HepG2 (cell line): Measurements from ENCODE around the gene ELAVL3. TPM values are rescaled to one million over a fixed set of nuclear protein-coding genes. Genes with fewer than 3 reads are reported as not detected.
"Not testable (repeated sequence)": the region's sequence is repeated elsewhere in the genome, so short reads cannot be mapped to it uniquely, and the experiment has no call there.

Experiments
- ATAC-seq: fragments of 200-7000 bp; cut with Tn5 transposase; 3 replicates; pipeline ENCODE4 v1.9.1; 2020; ENCODE audit warnings: mild to moderate bottlenecking, moderate library complexity
- BruUV-seq: library from RNA; stranded (reverse); fragments of 400-500 nt; replicated peaks from 2 replicates; lab custom pipeline; 2021; lab: Mats Ljungman, UMichigan
- CTCF ChIA-PET: fragments of 300-600 bp; formaldehyde crosslinking; extraction: SDS; loops from one replicate; lab custom pipeline; 2021; ENCODE audit warnings: low total read pairs, inconsistent platforms, low intra/inter-chr PET ratio; lab: Yijun Ruan, JAX
- POLR2A ChIA-PET: fragments of 350-600 bp; sonication (Branson Sonifier 250); formaldehyde crosslinking; loops from one replicate; lab custom pipeline; 2020; ENCODE audit warnings: antibody characterized with exemption, inconsistent platforms; lab: Yijun Ruan, JAX
- DNase-seq: peaks from one replicate; pipeline ENCODE4 v3.0.0-alpha.2; 2015; ENCODE audit warnings: low spot score
- FAIRE-seq: peaks from 3 replicates; lab custom pipeline; 2011; peaks lifted over from hg19 to GRCh38; lab: Jason Lieb, UNC
- H2AFZ ChIP-seq: one replicate; pipeline ENCODE4 v1.6.1; 2011; ENCODE audit warnings: low read length, inconsistent platforms
- H3K27ac ChIP-seq: fragments of 300-600 bp; 3 replicates; pipeline ENCODE4 v1.8.0; 2011; ENCODE audit warnings: mixed run types, mild to moderate bottlenecking, mixed read lengths, low read length, inconsistent platforms; ENCODE audit not compliant: insufficient read depth; ENCODE audit errors: extremely low read length
- H3K27me3 ChIP-seq, 2 experiments: fragments of 200-600 bp in 1 of 2; 2 replicates in 1 of 2; 3 replicates in 1 of 2; pipeline versions ENCODE4 v1.6.0 to v1.8.0; 2011; ENCODE audit warnings: low read length in 2 of 2, mild to moderate bottlenecking in 2 of 2, moderate library complexity in 2 of 2, inconsistent platforms in 1 of 2; ENCODE audit not compliant: insufficient read depth in 2 of 2, control insufficient read depth in 1 of 2
- H3K36me3 ChIP-seq, 2 experiments: fragments of 200-600 bp in 1 of 2; replicated peaks in 1 of 2; 2 replicates in 1 of 2; 3 replicates in 1 of 2; pipeline versions ENCODE4 v1.5.1 to v1.8.0; 2011; ENCODE audit warnings: low read length in 2 of 2, inconsistent platforms in 1 of 2; ENCODE audit not compliant: insufficient read depth in 2 of 2, control insufficient read depth in 1 of 2
- H3K4me1 ChIP-seq: 2 replicates; pipeline ENCODE4 v1.5.1; 2012; ENCODE audit warnings: low read length, inconsistent platforms; ENCODE audit not compliant: insufficient read depth
- H3K4me2 ChIP-seq: 2 replicates; pipeline ENCODE4 v1.6.0; 2011; ENCODE audit warnings: low read depth, low read length, inconsistent platforms
- H3K4me3 ChIP-seq, 3 experiments: fragments of 200-600 bp in 1 of 3; sonication (generic), shearing (Covaris generic) in 1 of 3; replicated peaks in 1 of 3; 2 replicates each; pipeline ENCODE4 v1.5.1; 2011 to 2016; ENCODE audit warnings: low read length in 3 of 3, inconsistent platforms in 2 of 3, low read depth in 2 of 3, mild to moderate bottlenecking in 2 of 3, control low read depth in 1 of 3, mixed read lengths in 1 of 3; ENCODE audit not compliant: insufficient read depth in 1 of 3
- H3K79me2 ChIP-seq: one replicate; pipeline ENCODE4 v1.6.1; 2011; ENCODE audit warnings: low read length, inconsistent platforms; ENCODE audit not compliant: insufficient read depth
- H3K9ac ChIP-seq: 2 replicates; pipeline ENCODE4 v1.6.0; 2011; ENCODE audit warnings: mild to moderate bottlenecking, low read depth, low read length, inconsistent platforms; ENCODE audit not compliant: insufficient read depth
- H3K9me3 ChIP-seq: 2 replicates; pipeline ENCODE4 v1.5.1; 2012; ENCODE audit warnings: mild to moderate bottlenecking, low read length
- H4K20me1 ChIP-seq: 2 replicates; pipeline ENCODE4 v1.6.0; 2011; ENCODE audit warnings: inconsistent platforms, mild to moderate bottlenecking, low read length, moderate library complexity; ENCODE audit not compliant: insufficient read depth
- GABPB1 ChIP-seq: IDR thresholded peaks from 2 replicates; pipeline ENCODE4 v1.6.1; 2016; ENCODE audit warnings: mild to moderate bottlenecking, missing genetic modification reagents, moderate library complexity, missing compliant biosample characterization
- TAF15 ChIP-seq: fragments of 200-400 bp; formaldehyde crosslinking; IDR thresholded peaks from one replicate; pipeline ENCODE4 v1.6.1; 2018; ENCODE audit warnings: mild to moderate bottlenecking, low read depth, low read length; ENCODE audit not compliant: poor library complexity, severe bottlenecking
- ZBTB38 ChIP-seq: sonication (generic); formaldehyde crosslinking; IDR thresholded peaks from 2 replicates; pipeline ENCODE4 v1.5.1; 2020; ENCODE audit warnings: mild to moderate bottlenecking, missing genetic modification reagents
- ZNF121 ChIP-seq: sonication (generic); formaldehyde crosslinking; IDR thresholded peaks from 2 replicates; pipeline ENCODE4 v1.5.0; 2020; ENCODE audit warnings: mild to moderate bottlenecking, missing genetic modification reagents
- ZNF382 ChIP-seq: sonication (generic); formaldehyde crosslinking; IDR thresholded peaks from 2 replicates; pipeline ENCODE4 v1.5.0; 2020; ENCODE audit warnings: missing genetic modification reagents, mild to moderate bottlenecking, borderline replicate concordance
- WGBS: methylation state at CpG from one replicate; pipeline ENCODE4 v1.1.6; 2017; ENCODE audit warnings: low lambda C conversion rate; 5-methylcytosine and 5-hydroxymethylcytosine counted together
- in situ Hi-C: cut with HindIII; loops from 2 replicates; pipeline ENCODE4 v1.10.0; 2017; ENCODE audit warnings: low pct_unique_long_range_greater_than_20kb; ENCODE audit not compliant: extremely low pct_ligation_motif_present
- intact Hi-C: fragments of 100-400 bp; cut with micrococcal nuclease; formaldehyde crosslinking; loops from one replicate; pipeline ENCODE4 v1.10.0; 2022; ENCODE audit not compliant: unreplicated experiment
- polyA plus RNA-seq, 8 experiments: library from polyadenylated mRNA; depleted of rRNA in 3 of 8; stranded (reverse) in 7 of 8; unstranded in 1 of 8; fragments of >200 nt; fragmentation: Illumina TruSeq in 4 of 8; extraction: Trizol in 4 of 8; gene quantifications; 2 replicates each; pipeline versions ENCODE4 v1.2.1 to v1.2.3, GENCODE V29; 2011 to 2016; ENCODE audit warnings: low read depth in 4 of 8, missing spikeins in 1 of 8, mixed read lengths in 1 of 8; ENCODE audit not compliant: insufficient read depth in 1 of 8
- total RNA-seq, 5 experiments: library from RNA; depleted of rRNA; stranded (reverse); fragments of >200 nt; fragmentation: Illumina TruSeq; extraction: Trizol; gene quantifications; 2 replicates each; pipeline ENCODE4 v1.2.3, GENCODE V29; 2016; ENCODE audit warnings: low read depth in 1 of 5

The ELAVL3 gene
- total and polyA plus RNA-seq, 2 of the 13 experiments (the other 11 are each of a cell fraction or from before 2014, with no cell fraction given): 0.03 TPM; not detected in 1

GRCh38 chr19:11433526-11433925 is 47.3 kb downstream of the ELAVL3 start:
- POLR2A ChIA-PET, DNase-seq, in situ Hi-C loops, FAIRE-seq, ATAC-seq, H3K27ac ChIP-seq, CTCF ChIA-PET, H3K9me3 ChIP-seq, H3K9ac ChIP-seq, H3K4me2 ChIP-seq, H3K4me3 ChIP-seq, H3K27me3 ChIP-seq, BruUV-seq, H2AFZ ChIP-seq, intact Hi-C loops, H4K20me1 ChIP-seq: not testable (repeated sequence)
- WGBS: 87% methylated on average over 3 of the region's 3 CpGs
- 0 out of 2 replicates have a peak, but pooled peaks have one; percentile 16 for TF ChIP-seq ZNF121 (CRISPR knock-in tag)
- Histone ChIP-seq H3K79me2 (peaks cover 15% of the 10 kb centered on the region), H3K4me1 (peaks cover 20% of the 10 kb centered on the region), H3K36me3 (peaks cover 7 to 15% of the 10 kb centered on the region in 2 experiments)

- H3K36me3 ChIP-seq: no peaks in the 10 kb centered on the region
- in situ Hi-C loops (no loop called here), intact Hi-C loops (no loop called here)
- FAIRE-seq: no peak
- H2AFZ ChIP-seq: peak overlapping the region; percentile 77
- H3K27me3 ChIP-seq: peaks cover 3 to 24% of the 10 kb centered on the region in 2 experiments; a peak in 4 of 5 replicates
- no peak for DNase-seq
- ATAC-seq: peak; percentile 23; the same call in 2 of the 3 replicates
- BruUV-seq: no TSS peak
- no peak overlapping the region for H3K9ac ChIP-seq
- H3K79me2 ChIP-seq: no peaks in the 10 kb centered on the region
- TF ChIP-seq GABPB1 (CRISPR knock-in tag): peak; percentile 25; the same call in 1 of the 2 replicates
- TF ChIP-seq ZNF382 (CRISPR knock-in tag): no peak
- TF ChIP-seq ZBTB38 (CRISPR knock-in tag): 0 out of 2 replicates have a peak, but pooled peaks have one; percentile 26
- no peak for TF ChIP-seq TAF15
- TF ChIP-seq, all 625 proteins: peak for 2
- H3K27ac ChIP-seq: no peak overlapping the region
- no peaks in the 10 kb centered on the region for H3K9me3 ChIP-seq
- peak overlapping the region; percentile 47; the same call in 1 of the 2 replicates for H3K4me2 ChIP-seq
- peaks cover 26% of the 10 kb centered on the region for H3K4me1 ChIP-seq
- WGBS: 47% methylated on average over 14 of the region's 19 CpGs
- CTCF ChIA-PET: no interaction called here
- POLR2A ChIA-PET: interaction anchor here (1.7 kb wide), 1 partner anchor 9 kb away, joined by 7 read pairs; the partner anchor contains the start of genes ODAD3 and PRKCSH
- no peaks in the 10 kb centered on the region for H4K20me1 ChIP-seq
- H3K4me3 ChIP-seq: peak overlapping the region in 1 of 3 experiments; percentile 10; a peak in 1 of 6 replicates
Observed at GRCh38 chr19:11426656-11427055, 54.2 kb downstream of the ELAVL3 start.
